ENCODE measurements around the gene CD40LG. TPM values are rescaled to one million over a fixed set of nuclear protein-coding genes. Genes with fewer than 3 reads are reported as not detected.

The CD40LG gene
- not detected in 2 replicates for total RNA-seq
- not detected in 2 replicates for polyA plus RNA-seq
- not detected in 2 replicates for polyA plus RNA-seq (2011; cell fraction: cytosol; rRNA removed)
- not detected in 2 replicates for polyA plus RNA-seq (2011; cell fraction: nucleus; rRNA removed)
- polyA plus RNA-seq (2012), result not detected in 2 replicates
- polyA minus RNA-seq, result not detected in 2 replicates
- not detected for polyA minus RNA-seq (2011; cell fraction: cytosol; rRNA and poly(A)+ RNA removed)
- not detected in 2 replicates for polyA minus RNA-seq (2011; cell fraction: nucleus; rRNA and poly(A)+ RNA removed)
- Bru-seq, nascent RNA, result not detected
- BruChase-seq, experiment 1, labeled RNA remaining after a 6-hour chase, result not detected
- not detected for BruChase-seq, experiment 2, labeled RNA remaining after a 2-hour chase
- long read RNA-seq, result 0 reads

GRCh38 chrX:136647677-136648360 lies at the start of gene CD40LG:
Gene CD40LG (plus strand): TSS chrX:136648158. CDS start chrX:136648249, 91 bp downstream.
- Histone ChIP-seq H3K27me3 (ENCODE audit: control insufficient read depth in 2 of 2, insufficient read depth in 2 of 2, low read length in 2 of 2) (no peaks in the 10 kb centered on the region), H4K20me1 (replicated peaks; ENCODE audit: control insufficient read depth, extremely low read depth, insufficient read depth, low read length) (no peaks in the 10 kb centered on the region), H3K4me1 (ENCODE audit: control insufficient read depth, extremely low read depth, insufficient read depth, low read length) (no peaks in the 10 kb centered on the region), H3K4me3 (replicated peaks in 1 of 3; ENCODE audit: insufficient read depth in 1 of 3, low read depth in 1 of 3, low read length in 3 of 3) (no peak within 1 kb of the TSS), H3K9me1 (replicated peaks; ENCODE audit: control insufficient read depth, extremely low read depth, insufficient read depth, low read length) (no peaks in the 10 kb centered on the region), H3K9ac (replicated peaks; ENCODE audit: extremely low read depth, insufficient read depth, low read length) (no peak within 1 kb of the TSS), H3K36me3 (ENCODE audit: control insufficient read depth in 2 of 2, extremely low read depth in 1 of 2, insufficient read depth in 2 of 2, low read length in 2 of 2) (no peaks in the 10 kb centered on the region), H2AFZ (ENCODE audit: low read depth, low read length) (no peak within 1 kb of the TSS), H3K27ac (ENCODE audit: insufficient read depth, low read depth, low read length) (no peak within 1 kb of the TSS), H3K79me2 (ENCODE audit: control insufficient read depth, insufficient read depth, low read length) (no peaks in the 10 kb centered on the region), H3K9me3 (replicated peaks; ENCODE audit: control insufficient read depth, insufficient read depth, low read length) (no peaks in the 10 kb centered on the region), H3K4me2 (ENCODE audit: insufficient read depth, low read length) (no peak within 1 kb of the TSS)
- dilution Hi-C loops (cut with MboI; ENCODE audit: extremely low pct_ligation_motif_present, low sequenced_read_pairs), result no loop called here
- ChIA-PET CTCF (no interaction called here), POLR2A (no interaction called here)
- TF ChIP-seq GATA2 (IDR thresholded peaks at IDR 0.05; ENCODE audit: insufficient read depth, insufficient read length, low read depth, low read length), result no peak
- no peak for TF ChIP-seq MYC (IDR thresholded peaks at IDR 0.05; ENCODE audit: low read depth, low read length)
- no peak for TF ChIP-seq EZH2 (IDR thresholded peaks at IDR 0.05; ENCODE audit: borderline replicate concordance, low read depth, low read length, severe bottlenecking)
- no peak for TF ChIP-seq JUN (IDR thresholded peaks at IDR 0.05; ENCODE audit: borderline replicate concordance, insufficient read depth, insufficient read length, low read depth)
- no peak for TF ChIP-seq POLR2AphosphoS5 (IDR thresholded peaks at IDR 0.05; ENCODE audit: insufficient read depth, low read depth, low read length)
- no peak for TF ChIP-seq CTCF (IDR thresholded peaks at IDR 0.05; ENCODE audit: extremely low read depth in 1 of 2, insufficient read depth in 1 of 2, low read depth in 1 of 2, low read length in 2 of 2)
- TF ChIP-seq FOS (IDR thresholded peaks at IDR 0.05; ENCODE audit: borderline replicate concordance, insufficient read depth, low read length), result no peak
- TF ChIP-seq MAX (IDR thresholded peaks at IDR 0.05; ENCODE audit: insufficient read depth, insufficient read length), result no peak
- no peak for TF ChIP-seq POLR2A (IDR thresholded peaks at IDR 0.05; ENCODE audit: low read depth, low read length)
- no TSS peak for BruUV-seq (replicated peaks)
- DNase-seq (ENCODE audit: low read depth, low spot score), result no peak
- intact Hi-C loops (cut with micrococcal nuclease), result no loop called here
- FAIRE-seq, result no peak

Data from endothelial cell of umbilical vein (primary cell).